HepG2 (cell line): ENCODE measurements around the gene RORC. TPM values are rescaled to one million over a fixed set of nuclear protein-coding genes. Genes with fewer than 3 reads are reported as not detected.

Source experiments
- ATF6 ChIP-seq: sonication (generic); formaldehyde crosslinking; conservative IDR thresholded peaks from 2 replicates; pipeline ENCODE4 v1.4.0; 2020; ENCODE audit warnings: missing genetic modification reagents
- BCL3 ChIP-seq: sonication (generic); formaldehyde crosslinking; IDR thresholded peaks from 2 replicates; pipeline ENCODE4 v1.5.1; 2020; ENCODE audit warnings: mild to moderate bottlenecking, missing genetic modification reagents, moderate library complexity
- CHD4 ChIP-seq: fragments of 200-600 bp; sonication (generic); IDR thresholded peaks from 2 replicates; pipeline ENCODE4 v1.7.0; 2017; ENCODE audit warnings: mild to moderate bottlenecking, low read length, borderline replicate concordance
- DRAP1 ChIP-seq: IDR thresholded peaks from 2 replicates; pipeline ENCODE4 v1.6.1; 2016; ENCODE audit warnings: missing genetic modification reagents, missing compliant biosample characterization
- HOMEZ ChIP-seq: IDR thresholded peaks from 2 replicates; pipeline ENCODE4 v1.6.1; 2016; ENCODE audit warnings: low read depth
- KAT7 ChIP-seq: IDR thresholded peaks from 2 replicates; pipeline ENCODE4 v1.6.1; 2018; ENCODE audit warnings: borderline replicate concordance, missing compliant biosample characterization
- LCORL ChIP-seq, 2 experiments: fragments of 450-650 bp in 1 of 2; sonication (generic) in 1 of 2; formaldehyde crosslinking in 1 of 2; IDR thresholded peaks; 2 replicates each; pipeline versions ENCODE4 v1.5.0 to v1.6.1; 2017 to 2020; ENCODE audit warnings: antibody characterized with exemption in 1 of 2, missing genetic modification reagents in 1 of 2
- TERF1 ChIP-seq: sonication (generic); formaldehyde crosslinking; IDR thresholded peaks from 2 replicates; pipeline ENCODE4 v1.8.0; 2022; ENCODE audit warnings: mild to moderate bottlenecking, missing genetic modification reagents, moderate library complexity
- ZBTB43 ChIP-seq: sonication (generic); formaldehyde crosslinking; conservative IDR thresholded peaks from 2 replicates; pipeline ENCODE4 v1.4.0; 2020; ENCODE audit warnings: missing genetic modification reagents
- ZNF329 ChIP-seq: sonication (generic); formaldehyde crosslinking; IDR thresholded peaks from 2 replicates; pipeline ENCODE4 v1.9.0; 2021; ENCODE audit warnings: low read depth, mild to moderate bottlenecking, missing genetic modification reagents
- ZNF441 ChIP-seq: sonication (generic); formaldehyde crosslinking; IDR thresholded peaks from 2 replicates; pipeline ENCODE4 v1.7.0; 2021; ENCODE audit warnings: missing genetic modification reagents, borderline replicate concordance
- ZNF589 ChIP-seq: sonication (generic); formaldehyde crosslinking; conservative IDR thresholded peaks from 2 replicates; pipeline ENCODE4 v1.8.0; 2022; ENCODE audit warnings: mild to moderate bottlenecking, moderate library complexity, missing genetic modification reagents
- ZNF740 ChIP-seq: sonication (generic); formaldehyde crosslinking; IDR thresholded peaks from 2 replicates; pipeline ENCODE4 v1.4.0; 2020; ENCODE audit warnings: missing genetic modification reagents
- ZNF772 ChIP-seq: sonication (generic); formaldehyde crosslinking; IDR thresholded peaks from 2 replicates; pipeline ENCODE4 v1.5.0; 2020; ENCODE audit warnings: mild to moderate bottlenecking, missing genetic modification reagents
- ZNF777 ChIP-seq: sonication (generic); formaldehyde crosslinking; IDR thresholded peaks from 2 replicates; pipeline ENCODE4 v1.4.0; 2020; ENCODE audit warnings: missing genetic modification reagents
- ZNF816 ChIP-seq: sonication (generic); formaldehyde crosslinking; IDR thresholded peaks from 2 replicates; pipeline ENCODE4 v1.8.0; 2022; ENCODE audit warnings: missing genetic modification reagents, mild to moderate bottlenecking, borderline replicate concordance
- polyA plus RNA-seq, 8 experiments: library from polyadenylated mRNA; depleted of rRNA in 3 of 8; stranded (reverse) in 7 of 8; unstranded in 1 of 8; fragments of >200 nt; fragmentation: Illumina TruSeq in 4 of 8; extraction: Trizol in 4 of 8; gene quantifications; 2 replicates each; pipeline versions ENCODE4 v1.2.1 to v1.2.3, GENCODE V29; 2011 to 2016; ENCODE audit warnings: low read depth in 4 of 8, missing spikeins in 1 of 8, mixed read lengths in 1 of 8; ENCODE audit not compliant: insufficient read depth in 1 of 8
- total RNA-seq, 5 experiments: library from RNA; depleted of rRNA; stranded (reverse); fragments of >200 nt; fragmentation: Illumina TruSeq; extraction: Trizol; gene quantifications; 2 replicates each; pipeline ENCODE4 v1.2.3, GENCODE V29; 2016; ENCODE audit warnings: low read depth in 1 of 5

RORC gene
- total and polyA plus RNA-seq, 2 of the 13 experiments (the other 11 are each of a cell fraction or from before 2014, with no cell fraction given), result 2.5 to 6.5 TPM

- TF ChIP-seq ZBTB43 (peak; percentile 50; the same call in 1 of the 2 replicates), ZNF329 (CRISPR knock-in tag) (no peak), DRAP1 (CRISPR knock-in tag) (peak; percentile 55; the same call in 1 of the 2 replicates), BCL3 (CRISPR knock-in tag) (peak; percentile 85), ZNF772 (peak; percentile 93), ZNF816 (no peak; the same call in 1 of the 2 replicates), HOMEZ (CRISPR knock-in tag) (no peak), ZNF740 (CRISPR knock-in tag) (0 out of 2 replicates have a peak, but pooled peaks have one; percentile 44), ZNF441 (CRISPR knock-in tag) (0 out of 2 replicates have a peak, but pooled peaks have one; percentile 45), ZNF777 (CRISPR knock-in tag) (peak; percentile 98), KAT7 (CRISPR knock-in tag) (no peak; the same call in 1 of the 2 replicates), LCORL (IDR thresholded peaks at IDR 0.05) (no peak), LCORL (CRISPR knock-in tag; IDR thresholded peaks at IDR 0.05) (0 out of 2 replicates have a peak, but pooled peaks have one; percentile 48), TERF1 (CRISPR knock-in tag) (no peak), ZNF589 (no peak), ATF6 (CRISPR knock-in tag) (no peak), CHD4 (no peak)
These were observed 41.3 kb downstream of the RORC start, which contains the start of gene TDRKH (continued) for GRCh38 chr1:151790071-151790939.
